Sigmoid colon (tissue), 7 donors: ENCODE data around the gene UGT1A10. TPM values are rescaled to one million over a fixed set of nuclear protein-coding genes. Genes with fewer than 3 reads are reported as not detected.

Experiments
- DNase-seq: peaks from one replicate; pipeline ENCODE4 v3.0.0-alpha.2; 2019
- H3K27ac ChIP-seq, 4 donors: fragments of 200-600 bp; sonication (generic); one replicate each; pipeline ENCODE4 v1.5.1; 2016 to 2019; ENCODE audit warnings: mild to moderate bottlenecking in 1 of 4
- H3K27me3 ChIP-seq, 3 donors: fragments of 200-600 bp; sonication (generic); one replicate each; pipeline ENCODE4 v1.5.1; 2019; ENCODE audit warnings: mild to moderate bottlenecking in 1 of 3
- H3K36me3 ChIP-seq, 4 donors: fragments of 200-600 bp; sonication (generic); one replicate each; pipeline ENCODE4 v1.5.1; 2016 to 2019
- H3K4me1 ChIP-seq, 4 donors: fragments of 200-600 bp; sonication (generic); one replicate each; pipeline ENCODE4 v1.5.1; 2017 to 2019
- H3K4me3 ChIP-seq, 4 donors: fragments of 200-600 bp; sonication (generic); one replicate each; pipeline ENCODE4 v1.5.1; 2017 to 2019; ENCODE audit warnings: mild to moderate bottlenecking in 2 of 4, moderate library complexity in 1 of 4
- H3K9me3 ChIP-seq, 4 donors: fragments of 200-600 bp in 3 of 4; sonication (generic) in 3 of 4; one replicate each; pipeline versions ENCODE4 v1.5.1 to v1.6.1; 2013 to 2019
- EP300 ChIP-seq, 4 donors: sonication (generic); formaldehyde crosslinking; IDR thresholded peaks; one replicate each; pipeline ENCODE4 v1.6.1; 2017; ENCODE audit warnings: antibody characterized with exemption in 4 of 4
- POLR2A ChIP-seq, 2 donors: fragments of 450-650 bp; IDR thresholded peaks; one replicate each; pipeline ENCODE4 v1.6.1; 2016; ENCODE audit warnings: antibody characterized with exemption in 2 of 2, mild to moderate bottlenecking in 2 of 2, moderate library complexity in 2 of 2
- POLR2AphosphoS5 ChIP-seq, 4 donors: sonication (generic); formaldehyde crosslinking; IDR thresholded peaks; one replicate each; pipeline ENCODE4 v1.6.1; 2017; ENCODE audit warnings: antibody characterized with exemption in 4 of 4
- WGBS, 2 donors: extraction: QIAGEN DNeasy Blood & Tissue Kit; methylation state at CpG; one replicate each; pipeline ENCODE4 v1.1.7; 2013; 5-methylcytosine and 5-hydroxymethylcytosine counted together
- intact Hi-C: fragments of 100-400 bp; cut with DNase I; formaldehyde crosslinking; loops from one replicate; pipeline ENCODE4 v1.15.1; 2023
- polyA plus RNA-seq, 3 donors: library from polyadenylated mRNA; stranded (reverse); fragments of 200-250 nt; gene quantifications; one replicate each; pipeline ENCODE4 v1.2.3, GENCODE V29; 2013
- total RNA-seq, 4 donors: library from RNA; depleted of rRNA; stranded (reverse); fragments of >200 nt; gene quantifications; one replicate each; pipeline ENCODE4 v1.1.0, GENCODE V29; 2016
- TF ChIP-seq, protein P1 (sequence below), 4 experiments: fragments of 450-650 bp in 3 of 4; fragments of 200-600 bp in 1 of 4; IDR thresholded peaks; one replicate each; pipeline ENCODE4 v1.5.1; 2016 to 2019; ENCODE audit warnings: antibody characterized with exemption in 4 of 4, mild to moderate bottlenecking in 3 of 4, moderate library complexity in 2 of 4
- donor health status: healthy with polysubstance abuse.
- donor health status: Bipolar disorder and iron deficiency.
- donor health status: healthy.

Gene UGT1A10
- total and polyA plus RNA-seq, 7 donors, result 10.8 to 27.3 (median 19.7) TPM; not detected in 4

DNA sequence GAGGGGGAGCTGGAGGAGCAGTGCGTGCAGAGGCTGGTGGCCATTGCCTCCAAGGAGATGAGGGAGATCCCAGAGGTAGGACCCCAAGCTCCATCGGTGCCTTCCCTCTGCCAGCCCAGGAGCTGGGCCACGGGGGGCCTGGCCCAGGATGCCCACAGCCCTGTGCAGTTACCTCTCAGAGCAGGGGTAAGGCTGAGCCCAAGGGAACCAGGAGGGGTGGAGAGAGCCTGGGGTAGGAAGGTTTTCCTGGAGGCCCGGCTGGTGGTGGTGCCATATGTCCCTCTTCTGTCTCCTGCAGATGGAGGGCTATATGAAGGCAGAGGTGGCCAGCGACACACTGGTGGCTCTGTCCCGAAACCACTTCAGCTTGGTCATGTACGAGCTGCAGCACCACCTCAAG is 153.3 kb downstream of the UGT1A10 start:
- no peaks in the 10 kb centered on the region for H3K27me3 ChIP-seq
- H3K27ac ChIP-seq, result no peak overlapping the region
- H3K4me1 ChIP-seq, result no peaks in the 10 kb centered on the region
- H3K4me3 ChIP-seq, result no peak overlapping the region
- H3K9me3 ChIP-seq, result no peaks in the 10 kb centered on the region
- H3K36me3 ChIP-seq, result no peaks in the 10 kb centered on the region
- intact Hi-C loops, result no loop called here
- TF ChIP-seq POLR2A (IDR thresholded peaks at IDR 0.05) (no peak), POLR2AphosphoS5 (IDR thresholded peaks at IDR 0.05) (no peak), EP300 (IDR thresholded peaks at IDR 0.05) (no peak)
- TF ChIP-seq, protein P1, sequence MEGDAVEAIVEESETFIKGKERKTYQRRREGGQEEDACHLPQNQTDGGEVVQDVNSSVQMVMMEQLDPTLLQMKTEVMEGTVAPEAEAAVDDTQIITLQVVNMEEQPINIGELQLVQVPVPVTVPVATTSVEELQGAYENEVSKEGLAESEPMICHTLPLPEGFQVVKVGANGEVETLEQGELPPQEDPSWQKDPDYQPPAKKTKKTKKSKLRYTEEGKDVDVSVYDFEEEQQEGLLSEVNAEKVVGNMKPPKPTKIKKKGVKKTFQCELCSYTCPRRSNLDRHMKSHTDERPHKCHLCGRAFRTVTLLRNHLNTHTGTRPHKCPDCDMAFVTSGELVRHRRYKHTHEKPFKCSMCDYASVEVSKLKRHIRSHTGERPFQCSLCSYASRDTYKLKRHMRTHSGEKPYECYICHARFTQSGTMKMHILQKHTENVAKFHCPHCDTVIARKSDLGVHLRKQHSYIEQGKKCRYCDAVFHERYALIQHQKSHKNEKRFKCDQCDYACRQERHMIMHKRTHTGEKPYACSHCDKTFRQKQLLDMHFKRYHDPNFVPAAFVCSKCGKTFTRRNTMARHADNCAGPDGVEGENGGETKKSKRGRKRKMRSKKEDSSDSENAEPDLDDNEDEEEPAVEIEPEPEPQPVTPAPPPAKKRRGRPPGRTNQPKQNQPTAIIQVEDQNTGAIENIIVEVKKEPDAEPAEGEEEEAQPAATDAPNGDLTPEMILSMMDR (IDR thresholded peaks at IDR 0.05), result no peak
- DNase-seq, result no peak
- 94 to 96% methylated on average over 7 of the region's 7 CpGs for WGBS, 2 donors

DNA sequence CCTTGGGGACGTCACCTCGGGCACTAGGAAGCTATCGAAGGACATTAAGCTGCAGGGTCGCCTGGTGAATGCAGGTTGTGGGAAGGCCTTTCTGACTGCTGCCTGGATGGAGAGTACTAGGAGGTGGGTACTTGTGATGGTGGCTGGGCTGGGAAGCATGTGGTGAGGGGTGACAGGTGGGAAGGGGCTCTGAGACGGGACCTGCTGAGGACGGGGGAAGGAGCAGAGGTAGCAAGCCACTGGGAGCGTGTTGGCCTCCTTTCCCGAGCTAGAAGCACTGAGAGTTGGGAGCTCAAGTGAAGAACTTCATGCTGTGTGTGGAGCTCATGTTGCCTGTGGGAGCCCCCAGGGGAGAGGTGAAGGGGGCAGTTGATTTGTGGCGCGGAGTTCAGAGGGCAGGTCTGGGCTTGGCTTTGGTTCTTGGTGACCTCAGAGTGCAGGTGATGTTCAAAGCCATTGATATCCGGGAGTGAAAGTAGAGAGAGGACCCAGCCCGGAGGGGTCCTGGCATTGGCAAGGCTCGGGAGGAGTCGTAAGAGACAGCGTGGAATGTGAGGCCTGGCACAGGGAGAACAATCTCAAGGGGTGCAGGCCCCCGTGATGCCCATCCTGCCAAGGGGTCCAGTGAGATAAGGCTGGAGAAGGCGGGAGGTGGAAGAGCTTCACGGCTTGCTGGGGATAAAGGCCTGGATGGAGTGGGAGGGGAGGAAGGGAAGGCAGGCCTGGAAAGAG is 155.1 kb downstream of the UGT1A10 start:
- H3K27me3 ChIP-seq, result no peaks in the 10 kb centered on the region
- H3K9me3 ChIP-seq, result no peaks in the 10 kb centered on the region
- intact Hi-C loops, result no loop called here
- no peaks in the 10 kb centered on the region for H3K36me3 ChIP-seq
- WGBS, 2 donors, result 88 to 93% methylated on average over 18 of the region's 18 CpGs
- H3K27ac ChIP-seq, result no peak overlapping the region
- no peak for DNase-seq
- no peak overlapping the region for H3K4me3 ChIP-seq
- H3K4me1 ChIP-seq, result no peaks in the 10 kb centered on the region
- no peak for TF ChIP-seq EP300 (IDR thresholded peaks at IDR 0.05)
- TF ChIP-seq, protein P1 (IDR thresholded peaks at IDR 0.05), result no peak
- TF ChIP-seq POLR2AphosphoS5 (IDR thresholded peaks at IDR 0.05), result no peak
- no peak for TF ChIP-seq POLR2A (IDR thresholded peaks at IDR 0.05)

DNA sequence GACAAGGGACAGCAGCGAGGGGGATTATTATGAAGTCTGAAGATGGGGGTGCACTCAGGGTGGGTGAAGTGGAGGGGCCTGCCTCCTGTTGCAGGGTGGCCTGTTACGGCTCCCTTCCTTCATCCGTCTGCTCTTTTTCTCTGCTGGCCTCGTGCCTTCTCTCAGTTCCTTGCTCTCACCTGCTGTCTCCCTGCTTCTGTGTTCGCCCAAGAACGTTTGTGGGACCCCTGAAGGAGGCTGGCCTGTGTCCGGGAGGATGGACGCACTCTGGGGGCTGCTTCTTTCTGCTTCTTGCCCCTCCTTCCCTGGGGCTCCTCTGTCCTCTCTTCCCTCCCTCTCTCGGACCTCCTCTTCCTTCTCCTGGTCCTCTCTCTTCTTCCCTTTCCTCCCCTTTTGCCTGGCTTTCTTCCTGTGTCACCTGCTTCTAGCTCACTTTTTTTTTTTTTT is 155.7 kb downstream of the UGT1A10 start:
- intact Hi-C loops, result no loop called here
- H3K4me3 ChIP-seq, result no peak overlapping the region
- TF ChIP-seq POLR2AphosphoS5 (IDR thresholded peaks at IDR 0.05) (no peak), POLR2A (IDR thresholded peaks at IDR 0.05) (no peak), EP300 (IDR thresholded peaks at IDR 0.05) (no peak)
- TF ChIP-seq, protein P1 (IDR thresholded peaks at IDR 0.05), result no peak
- H3K36me3 ChIP-seq, result no peaks in the 10 kb centered on the region
- H3K27ac ChIP-seq, result no peak overlapping the region
- 82 to 88% methylated on average over 9 of the region's 9 CpGs for WGBS, 2 donors
- H3K4me1 ChIP-seq, result no peaks in the 10 kb centered on the region
- H3K27me3 ChIP-seq, result no peaks in the 10 kb centered on the region
- H3K9me3 ChIP-seq, result no peaks in the 10 kb centered on the region
- no peak for DNase-seq

DNA sequence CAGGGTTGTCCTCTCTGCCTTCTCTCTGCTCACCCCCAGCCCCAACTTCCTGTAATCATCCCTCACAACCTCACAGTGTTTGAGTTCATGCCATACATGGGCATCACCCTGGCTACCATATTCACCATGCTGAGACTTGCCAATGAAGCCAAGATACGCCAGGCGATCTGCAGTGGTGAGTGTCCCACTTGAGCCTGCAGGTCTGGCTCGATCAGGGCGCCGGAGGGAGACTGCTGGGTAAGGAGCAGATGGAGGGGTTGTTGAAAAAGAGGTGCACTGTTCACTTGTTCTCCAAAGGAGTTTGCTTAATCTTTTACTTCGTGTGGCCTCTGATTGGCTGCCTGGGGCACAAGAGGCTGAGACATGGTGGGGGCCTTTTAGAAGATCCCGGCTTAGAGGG is 156.5 kb downstream of the UGT1A10 start:
- H3K36me3 ChIP-seq, result no peaks in the 10 kb centered on the region
- DNase-seq, result no peak
- TF ChIP-seq POLR2A (IDR thresholded peaks at IDR 0.05) (no peak), POLR2AphosphoS5 (IDR thresholded peaks at IDR 0.05) (no peak), EP300 (IDR thresholded peaks at IDR 0.05) (no peak)
- TF ChIP-seq, protein P1 (IDR thresholded peaks at IDR 0.05), result no peak
- WGBS, 2 donors, result 87 to 91% methylated on average over 7 of the region's 7 CpGs
- intact Hi-C loops, result no loop called here
- H3K9me3 ChIP-seq, result no peaks in the 10 kb centered on the region
- H3K27ac ChIP-seq, result no peak overlapping the region
- no peak overlapping the region for H3K4me3 ChIP-seq
- no peaks in the 10 kb centered on the region for H3K4me1 ChIP-seq
- H3K27me3 ChIP-seq, result no peaks in the 10 kb centered on the region
